HEK293 (cell line): Measurements from ENCODE around the gene KATNAL2.

Experiments used
- CTCF ChIA-PET: fragments of 350-600 bp; formaldehyde crosslinking; extraction: SDS; loops from one replicate; lab custom pipeline; 2021; ENCODE audit warnings: antibody characterized with exemption; lab: Yijun Ruan, JAX
- POLR2A ChIA-PET: fragments of 300-600 bp; formaldehyde crosslinking; extraction: SDS; loops from one replicate; lab custom pipeline; 2020; ENCODE audit warnings: antibody characterized with exemption, inconsistent platforms; lab: Yijun Ruan, JAX
- H3K27ac ChIP-seq: fragments of 200-500 bp; sonication (Bioruptor generic); 2 replicates; pipeline ENCODE4 v1.5.1; 2014; ENCODE audit warnings: low read depth, low read length, control low read depth, inconsistent platforms; ENCODE audit errors: extremely low read depth
- H3K36me3 ChIP-seq, 2 experiments: fragments of 200-500 bp in 1 of 2; sonication (Bioruptor generic) in 1 of 2; 1 replicate in 1 of 2; 2 replicates in 1 of 2; pipeline ENCODE4 v1.5.1; 2014 to 2017; ENCODE audit warnings: inconsistent platforms in 2 of 2, low read length in 2 of 2; ENCODE audit not compliant: control insufficient read depth in 2 of 2, insufficient read depth in 1 of 2
- H3K4me1 ChIP-seq: fragments of 200-500 bp; sonication (Bioruptor generic); 2 replicates; pipeline ENCODE4 v1.5.1; 2014; ENCODE audit warnings: mild to moderate bottlenecking, low read length, inconsistent platforms; ENCODE audit not compliant: control insufficient read depth, insufficient read depth
- H3K4me3 ChIP-seq: 2 replicates; pipeline ENCODE4 v1.5.1; 2011; ENCODE audit warnings: low read depth, mild to moderate bottlenecking, control low read depth, low read length, moderate library complexity
- H3K9me3 ChIP-seq: fragments of 200-500 bp; sonication (Bioruptor generic); 2 replicates; pipeline ENCODE4 v1.5.1; 2014; ENCODE audit warnings: low read depth, low read length, inconsistent platforms; ENCODE audit not compliant: control insufficient read depth, insufficient read depth
- GLI4 ChIP-seq: fragments of 450-650 bp; formaldehyde crosslinking; IDR thresholded peaks from 2 replicates; pipeline ENCODE4 v1.5.1; 2016; ENCODE audit warnings: missing biosample characterization, missing genetic modification characterization
- MZF1 ChIP-seq: fragments of 450-650 bp; formaldehyde crosslinking; IDR thresholded peaks from 2 replicates; pipeline ENCODE4 v1.5.1; 2017; ENCODE audit warnings: missing biosample characterization, missing genetic modification characterization, borderline replicate concordance
- WT1 ChIP-seq: fragments of 450-650 bp; formaldehyde crosslinking; IDR thresholded peaks from 2 replicates; pipeline ENCODE4 v1.5.1; 2016; ENCODE audit warnings: missing biosample characterization, missing genetic modification characterization
- ZBTB11 ChIP-seq: fragments of 450-650 bp; formaldehyde crosslinking; conservative IDR thresholded peaks from 2 replicates; pipeline ENCODE4 v1.5.1; 2016; ENCODE audit warnings: low read depth, missing biosample characterization, missing genetic modification characterization
- ZFHX2 ChIP-seq: fragments of 450-650 bp; formaldehyde crosslinking; conservative IDR thresholded peaks from 2 replicates; pipeline ENCODE4 v1.5.1; 2016; ENCODE audit warnings: missing biosample characterization, missing genetic modification characterization
- ZFP37 ChIP-seq: fragments of 450-650 bp; formaldehyde crosslinking; IDR thresholded peaks from 2 replicates; pipeline ENCODE4 v1.5.1; 2016; ENCODE audit warnings: missing biosample characterization, missing genetic modification characterization
- ZNF174 ChIP-seq: fragments of 450-650 bp; formaldehyde crosslinking; IDR thresholded peaks from 2 replicates; pipeline ENCODE4 v1.5.0; 2017; ENCODE audit warnings: missing biosample characterization, mild to moderate bottlenecking, missing genetic modification characterization
- ZNF292 ChIP-seq: fragments of 450-650 bp; formaldehyde crosslinking; IDR thresholded peaks from 2 replicates; pipeline ENCODE4 v1.5.1; 2016; ENCODE audit warnings: low read depth, missing biosample characterization, missing genetic modification characterization, borderline replicate concordance
- ZNF426 ChIP-seq: fragments of 450-650 bp; formaldehyde crosslinking; IDR thresholded peaks from 2 replicates; pipeline ENCODE4 v1.5.1; 2017; ENCODE audit warnings: missing biosample characterization, missing genetic modification characterization, mild to moderate bottlenecking, inconsistent platforms, moderate library complexity
- ZNF521 ChIP-seq: fragments of 450-650 bp; formaldehyde crosslinking; IDR thresholded peaks from 2 replicates; pipeline ENCODE4 v1.5.1; 2017; ENCODE audit warnings: missing biosample characterization, mild to moderate bottlenecking, missing genetic modification characterization
- TF ChIP-seq, protein P1 (sequence below): fragments of 450-650 bp; formaldehyde crosslinking; IDR thresholded peaks from 2 replicates; pipeline ENCODE4 v1.5.1; 2016; ENCODE audit warnings: missing biosample characterization, missing genetic modification characterization, borderline replicate concordance
- TF ChIP-seq, protein P2 (sequence below): fragments of 450-650 bp; formaldehyde crosslinking; IDR thresholded peaks from 2 replicates; pipeline ENCODE4 v1.5.1; 2016; ENCODE audit warnings: missing biosample characterization, missing genetic modification characterization
- TF ChIP-seq, protein P3 (sequence below): fragments of 450-650 bp; formaldehyde crosslinking; conservative IDR thresholded peaks from 2 replicates; pipeline ENCODE4 v1.5.1; 2016; ENCODE audit warnings: low read depth, missing biosample characterization, missing genetic modification characterization
- TF ChIP-seq, protein P4 (sequence below): fragments of 450-650 bp; formaldehyde crosslinking; IDR thresholded peaks from 2 replicates; pipeline ENCODE4 v1.5.1; 2016; ENCODE audit warnings: missing biosample characterization, missing genetic modification characterization

The KATNAL2 gene

GRCh38 chr18:46886893-46887292 lies 30.5 kb upstream of the KATNAL2 start:
- no peak overlapping the region for H3K27ac ChIP-seq
- TF ChIP-seq GLI4 (tag by site-specific recombination) (no peak), ZNF426 (tag by site-specific recombination) (no peak), WT1 (tag by site-specific recombination) (no peak), ZFP37 (tag by site-specific recombination) (no peak), MZF1 (no peak), ZNF521 (tag by site-specific recombination) (no peak), ZNF292 (tag by site-specific recombination) (no peak), ZFHX2 (tag by site-specific recombination) (no peak), ZBTB11 (tag by site-specific recombination) (no peak), ZNF174 (tag by site-specific recombination) (no peak)
- TF ChIP-seq, protein P1, sequence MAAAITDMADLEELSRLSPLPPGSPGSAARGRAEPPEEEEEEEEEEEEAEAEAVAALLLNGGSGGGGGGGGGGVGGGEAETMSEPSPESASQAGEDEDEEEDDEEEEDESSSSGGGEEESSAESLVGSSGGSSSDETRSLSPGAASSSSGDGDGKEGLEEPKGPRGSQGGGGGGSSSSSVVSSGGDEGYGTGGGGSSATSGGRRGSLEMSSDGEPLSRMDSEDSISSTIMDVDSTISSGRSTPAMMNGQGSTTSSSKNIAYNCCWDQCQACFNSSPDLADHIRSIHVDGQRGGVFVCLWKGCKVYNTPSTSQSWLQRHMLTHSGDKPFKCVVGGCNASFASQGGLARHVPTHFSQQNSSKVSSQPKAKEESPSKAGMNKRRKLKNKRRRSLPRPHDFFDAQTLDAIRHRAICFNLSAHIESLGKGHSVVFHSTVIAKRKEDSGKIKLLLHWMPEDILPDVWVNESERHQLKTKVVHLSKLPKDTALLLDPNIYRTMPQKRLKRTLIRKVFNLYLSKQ (tag by site-specific recombination): no peak
- TF ChIP-seq, protein P2, sequence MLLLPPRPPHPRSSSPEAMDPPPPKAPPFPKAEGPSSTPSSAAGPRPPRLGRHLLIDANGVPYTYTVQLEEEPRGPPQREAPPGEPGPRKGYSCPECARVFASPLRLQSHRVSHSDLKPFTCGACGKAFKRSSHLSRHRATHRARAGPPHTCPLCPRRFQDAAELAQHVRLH: no peak
- TF ChIP-seq, protein P3, sequence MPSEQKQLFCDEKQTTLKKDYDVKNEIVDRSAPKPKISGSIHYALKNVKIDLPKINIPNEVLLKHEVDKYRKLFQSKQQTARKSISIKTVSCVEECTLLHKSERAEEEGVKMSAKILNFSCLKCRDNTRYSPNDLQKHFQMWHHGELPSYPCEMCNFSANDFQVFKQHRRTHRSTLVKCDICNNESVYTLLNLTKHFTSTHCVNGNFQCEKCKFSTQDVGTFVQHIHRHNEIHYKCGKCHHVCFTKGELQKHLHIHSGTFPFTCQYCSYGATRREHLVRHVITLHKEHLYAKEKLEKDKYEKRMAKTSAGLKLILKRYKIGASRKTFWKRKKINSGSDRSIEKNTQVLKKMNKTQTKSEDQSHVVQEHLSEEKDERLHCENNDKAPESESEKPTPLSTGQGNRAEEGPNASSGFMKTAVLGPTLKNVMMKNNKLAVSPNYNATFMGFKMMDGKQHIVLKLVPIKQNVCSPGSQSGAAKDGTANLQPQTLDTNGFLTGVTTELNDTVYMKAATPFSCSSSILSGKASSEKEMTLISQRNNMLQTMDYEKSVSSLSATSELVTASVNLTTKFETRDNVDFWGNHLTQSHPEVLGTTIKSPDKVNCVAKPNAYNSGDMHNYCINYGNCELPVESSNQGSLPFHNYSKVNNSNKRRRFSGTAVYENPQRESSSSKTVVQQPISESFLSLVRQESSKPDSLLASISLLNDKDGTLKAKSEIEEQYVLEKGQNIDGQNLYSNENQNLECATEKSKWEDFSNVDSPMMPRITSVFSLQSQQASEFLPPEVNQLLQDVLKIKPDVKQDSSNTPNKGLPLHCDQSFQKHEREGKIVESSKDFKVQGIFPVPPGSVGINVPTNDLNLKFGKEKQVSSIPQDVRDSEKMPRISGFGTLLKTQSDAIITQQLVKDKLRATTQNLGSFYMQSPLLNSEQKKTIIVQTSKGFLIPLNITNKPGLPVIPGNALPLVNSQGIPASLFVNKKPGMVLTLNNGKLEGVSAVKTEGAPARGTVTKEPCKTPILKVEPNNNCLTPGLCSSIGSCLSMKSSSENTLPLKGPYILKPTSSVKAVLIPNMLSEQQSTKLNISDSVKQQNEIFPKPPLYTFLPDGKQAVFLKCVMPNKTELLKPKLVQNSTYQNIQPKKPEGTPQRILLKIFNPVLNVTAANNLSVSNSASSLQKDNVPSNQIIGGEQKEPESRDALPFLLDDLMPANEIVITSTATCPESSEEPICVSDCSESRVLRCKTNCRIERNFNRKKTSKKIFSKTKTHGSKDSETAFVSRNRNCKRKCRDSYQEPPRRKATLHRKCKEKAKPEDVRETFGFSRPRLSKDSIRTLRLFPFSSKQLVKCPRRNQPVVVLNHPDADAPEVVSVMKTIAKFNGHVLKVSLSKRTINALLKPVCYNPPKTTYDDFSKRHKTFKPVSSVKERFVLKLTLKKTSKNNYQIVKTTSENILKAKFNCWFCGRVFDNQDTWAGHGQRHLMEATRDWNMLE: no peak
- TF ChIP-seq, protein P4, sequence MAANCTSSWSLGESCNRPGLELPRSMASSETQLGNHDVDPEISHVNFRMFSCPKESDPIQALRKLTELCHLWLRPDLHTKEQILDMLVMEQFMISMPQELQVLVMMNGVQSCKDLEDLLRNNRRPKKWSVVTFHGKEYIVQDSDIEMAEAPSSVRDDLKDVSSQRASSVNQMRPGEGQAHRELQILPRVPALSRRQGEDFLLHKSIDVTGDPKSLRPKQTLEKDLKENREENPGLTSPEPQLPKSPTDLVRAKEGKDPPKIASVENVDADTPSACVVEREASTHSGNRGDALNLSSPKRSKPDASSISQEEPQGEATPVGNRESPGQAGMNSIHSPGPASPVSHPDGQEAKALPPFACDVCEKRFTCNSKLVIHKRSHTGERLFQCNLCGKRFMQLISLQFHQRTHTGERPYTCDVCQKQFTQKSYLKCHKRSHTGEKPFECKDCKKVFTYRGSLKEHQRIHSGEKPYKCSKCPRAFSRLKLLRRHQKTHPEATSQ: no peak
- ChIA-PET CTCF (interaction anchor here (0.7 kb wide), 1 partner anchor 63 kb away, joined by 4 read pairs; no protein-coding TSS in a partner anchor), POLR2A (no interaction called here)
- H3K36me3 ChIP-seq: peaks cover 12 to 25% of the 10 kb centered on the region in 2 experiments
- H3K4me3 ChIP-seq: no peak overlapping the region
- H3K4me1 ChIP-seq: no peaks in the 10 kb centered on the region
- H3K9me3 ChIP-seq: no peaks in the 10 kb centered on the region; the same call in 1 of the 2 replicates
